Activated CD4-positive, alpha-beta T cell treated with anti-CD3 and anti-CD28 coated beads, Interleukin-2, amount 10 ng/mL, durations not matched to agents 7 days and 5 days (primary cell): ENCODE measurements around the gene RPS8. TPM values are rescaled to one million over a fixed set of nuclear protein-coding genes. Genes with fewer than 3 reads are reported as not detected.

Experiments used
- CTCF ChIA-PET: fragments of 350-600 bp; sonication (Branson Sonifier 250); formaldehyde crosslinking; loops from one replicate; lab custom pipeline; 2021; ENCODE audit warnings: antibody characterized with exemption; lab: Charles Lee
- POLR2A ChIA-PET: fragments of 350-600 bp; sonication (Branson Sonifier 250); formaldehyde crosslinking; loops from one replicate; lab custom pipeline; 2021; ENCODE audit warnings: antibody characterized with exemption; lab: Charles Lee
- DNase-seq: peaks from one replicate; pipeline ENCODE4 v3.0.0-alpha.2; 2020
- H3K27ac Mint-ChIP-seq: one replicate; pipeline ENCODE4 v1.8.0; 2021; ENCODE audit warnings: mild to moderate bottlenecking, moderate library complexity, mixed read lengths
- H3K27me3 Mint-ChIP-seq: one replicate; pipeline ENCODE4 v1.8.0; 2021; ENCODE audit warnings: mixed read lengths
- H3K36me3 Mint-ChIP-seq: one replicate; pipeline ENCODE4 v1.8.0; 2021; ENCODE audit warnings: low read depth, mixed read lengths
- H3K4me1 Mint-ChIP-seq: one replicate; pipeline ENCODE4 v1.8.0; 2021; ENCODE audit warnings: mixed read lengths
- H3K4me3 Mint-ChIP-seq: one replicate; pipeline ENCODE4 v1.8.0; 2021; ENCODE audit warnings: mild to moderate bottlenecking, moderate library complexity, mixed read lengths
- H3K9me3 Mint-ChIP-seq: one replicate; pipeline ENCODE4 v1.8.0; 2021; ENCODE audit warnings: mixed read lengths
- total RNA-seq, 2 experiments: library from RNA; stranded (reverse); gene quantifications; one replicate each; pipeline ENCODE4 v1.2.3, GENCODE V29; 2021

The RPS8 gene
- total RNA-seq, 2 experiments from 2014 or later: 1,879 to 1,968 TPM

DNA sequence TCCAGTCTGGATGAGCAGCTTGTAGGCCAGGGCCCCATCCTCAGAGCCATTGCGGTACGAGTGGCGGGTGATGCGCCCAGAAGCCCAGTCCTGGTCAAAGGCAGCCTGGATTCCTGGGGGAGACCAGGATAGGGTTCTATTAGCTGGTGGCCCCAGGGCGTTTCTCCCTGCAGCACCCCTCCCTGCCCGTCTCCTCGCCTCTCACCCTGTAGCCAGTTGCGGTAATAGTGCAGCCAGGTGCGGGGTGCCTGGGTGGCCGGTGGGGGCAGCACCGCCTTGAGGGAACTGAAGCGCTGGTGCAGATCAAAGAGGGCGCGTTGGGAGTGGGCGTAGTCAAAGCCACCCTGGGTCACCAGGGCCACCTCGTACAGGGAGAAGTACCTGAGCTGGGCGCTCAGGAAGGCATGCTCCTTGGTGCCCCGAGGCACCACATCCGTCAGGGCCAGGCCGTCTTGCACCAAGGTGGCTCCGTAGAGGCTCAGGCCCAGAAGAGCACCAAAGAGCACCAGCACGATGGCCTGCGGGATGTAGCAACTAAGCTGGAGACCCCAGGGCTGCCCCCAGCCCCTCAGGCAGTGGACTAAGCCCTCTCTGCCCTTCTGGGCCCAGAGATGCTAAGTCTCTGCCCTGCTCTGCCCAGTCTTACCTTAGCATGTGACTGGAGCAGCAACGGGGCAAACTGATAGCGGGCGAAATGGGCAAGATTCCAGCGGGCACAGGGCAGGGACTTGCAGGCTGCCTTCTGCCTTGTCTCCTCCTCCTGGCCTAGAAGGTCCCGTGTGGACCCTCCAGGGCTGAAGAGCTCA, 52.1 kb downstream of the RPS8 start:
- ChIA-PET POLR2A (no interaction called here), CTCF (interaction anchor here (1.2 to 4.2 kb wide), 3 partner anchors 8 to 40 kb away, joined by 4 to 24 read pairs (median 6); no protein-coding TSS in a partner anchor)
- Mint-ChIP-seq H3K9me3 (no peaks in the 10 kb centered on the region), H3K4me3 (no peak overlapping the region), H3K27me3 (peaks cover 2% of the 10 kb centered on the region), H3K36me3 (no peaks in the 10 kb centered on the region), H3K4me1 (peaks cover 8% of the 10 kb centered on the region), H3K27ac (no peak overlapping the region)
- DNase-seq: no peak

DNA sequence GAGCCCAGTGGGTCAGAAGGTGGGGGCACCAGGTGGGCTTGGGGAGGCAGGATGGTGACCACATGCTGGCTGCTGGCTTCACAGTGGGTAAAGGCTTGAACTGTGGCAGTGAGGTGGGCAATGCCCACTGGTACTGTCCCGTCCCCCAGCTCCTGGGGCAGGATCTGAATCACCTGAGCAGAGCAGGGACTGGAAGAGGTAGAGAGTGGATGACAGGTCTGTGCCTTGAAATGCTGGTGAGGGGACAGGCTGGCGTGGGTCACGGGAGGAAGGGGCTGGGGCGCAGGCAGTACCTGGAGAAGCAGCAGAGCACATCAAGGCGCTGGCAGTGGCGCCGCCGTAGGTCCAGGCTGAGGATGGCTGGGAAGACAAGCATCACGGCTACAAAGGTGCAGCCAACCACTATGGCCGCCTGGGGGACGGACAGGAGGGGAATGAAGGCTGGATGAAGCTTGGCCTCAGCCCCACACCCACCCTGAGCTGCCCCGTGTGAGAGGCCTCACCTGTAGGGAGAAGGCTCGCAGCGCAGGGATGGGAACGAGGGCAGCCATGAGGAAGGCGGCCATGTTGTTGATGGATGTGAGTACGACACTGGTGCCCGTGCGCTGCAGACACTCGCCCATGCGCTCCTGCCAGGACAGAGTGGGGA, 52.8 kb downstream of the RPS8 start:
- Mint-ChIP-seq H3K36me3 (no peaks in the 10 kb centered on the region), H3K9me3 (no peaks in the 10 kb centered on the region), H3K27me3 (peaks cover 2% of the 10 kb centered on the region), H3K27ac (no peak overlapping the region), H3K4me1 (peaks cover 6% of the 10 kb centered on the region), H3K4me3 (no peak overlapping the region)
- POLR2A ChIA-PET: no interaction called here
- CTCF ChIA-PET: interaction anchor here (1.2 to 4.2 kb wide), 3 partner anchors 8 to 40 kb away, joined by 4 to 24 read pairs (median 6); no protein-coding TSS in a partner anchor
- no peak for DNase-seq

Other genes with a start within 250 kb of the RPS8 start
- gene TMEM53, start 101.1 kb upstream of the RPS8 start, total RNA-seq: 1 to 10 TPM; 3.0 to 3.5 TPM
- 10 to 100 TPM; 47.4 to 50.7 TPM for gene ARMH1, start 100.8 kb upstream of the RPS8 start, total RNA-seq
- gene RNU5D-1, start 44.4 kb upstream of the RPS8 start, total RNA-seq: not detected
- 100 to 1,000 TPM; 110 to 121 TPM for gene KIF2C, start 35.7 kb upstream of the RPS8 start, total RNA-seq
- under 1 TPM; 0.42 to 0.55 TPM for gene BEST4, start 12.6 kb downstream of the RPS8 start, total RNA-seq
- 10 to 100 TPM; 54.3 to 57.5 TPM for gene PLK3, start 24.8 kb downstream of the RPS8 start, total RNA-seq
- gene DYNLT4, start 31.8 kb downstream of the RPS8 start, total RNA-seq: under 1 TPM; 0.47 to 0.83 TPM
- 1 to 10 TPM; 6.0 to 7.7 TPM for gene BTBD19, start 33.0 kb downstream of the RPS8 start, total RNA-seq
- under 1 TPM; 0.92 to 0.94 TPM for gene PTCH2, start 67.7 kb downstream of the RPS8 start, total RNA-seq
- gene EIF2B3, start 211.1 kb downstream of the RPS8 start, total RNA-seq: 10 to 100 TPM; 23.5 to 25.4 TPM
- gene HECTD3, start 235.8 kb downstream of the RPS8 start, total RNA-seq: 10 to 100 TPM; 38.7 to 42.3 TPM
- gene UROD, start 236.7 kb downstream of the RPS8 start, total RNA-seq: 10 to 100 TPM; 66.4 to 70.7 TPM